Dermis microvascular lymphatic vessel endothelial cell (primary cell): Measurements from ENCODE around the gene SMAP2. TPM values are rescaled to one million over a fixed set of nuclear protein-coding genes. Genes with fewer than 3 reads are reported as not detected.

ENCODE experiments used
- DNase-seq, 2 donors: peaks; one replicate each; pipeline versions ENCODE4 v3.0.0 to v3.0.0-alpha.2; 2010; ENCODE audit warnings: low read depth in 2 of 2
- total RNA-seq: library from RNA; depleted of rRNA; stranded (reverse); fragments of >200 nt; gene quantifications from 2 replicates; pipeline ENCODE4 v1.2.1, GENCODE V29; 2014

The SMAP2 gene
- total RNA-seq, 1 donor from 2014 or later, result 3.7 TPM

GRCh38 chr1:40416709-40417108, 43.2 kb downstream of the SMAP2 start:
- no peak for DNase-seq

- DNase-seq, result peak in 1 of 2 donors; percentile 10
Observed at GRCh38 chr1:40421431-40422384, 48.2 kb downstream of the SMAP2 start.

- no peak for DNase-seq
Observed at GRCh38 chr1:40422630-40423263, 49.2 kb downstream of the SMAP2 start.

- no peak for DNase-seq
Observed at GRCh38 chr1:40423264-40423642, 49.7 kb downstream of the SMAP2 start.

GRCh38 chr1:40423951-40424618, 50.6 kb downstream of the SMAP2 start:
- no peak for DNase-seq

- no peak for DNase-seq
Observed at GRCh38 chr1:40425198-40425597, 51.7 kb downstream of the SMAP2 start.

- DNase-seq, result no peak
Observed at GRCh38 chr1:40431385-40431784, 57.9 kb downstream of the SMAP2 start.

GRCh38 chr1:40432644-40433390, 59.3 kb downstream of the SMAP2 start:
- peak in 1 of 2 donors; percentile 6 for DNase-seq

- no peak for DNase-seq
Observed at GRCh38 chr1:40435471-40435870, 61.9 kb downstream of the SMAP2 start.

- DNase-seq, result no peak
Observed at GRCh38 chr1:40435876-40436275, 62.3 kb downstream of the SMAP2 start.

- peak; percentile 40 to 45 for DNase-seq
Observed at GRCh38 chr1:40438391-40439015, 65.0 kb downstream of the SMAP2 start.

- no peak for DNase-seq
Observed at GRCh38 chr1:40439247-40439646, 65.7 kb downstream of the SMAP2 start.

GRCh38 chr1:40449684-40450494, 76.4 kb downstream of the SMAP2 start, which contains the start of gene ZFP69B:
TSS of gene ZFP69B (plus strand) at chr1:40450476. CDS start at chr1:40450962, 486 bp downstream.
- DNase-seq, result peak; percentile 74 to 95

- peak in 1 of 2 donors; percentile 83 for DNase-seq
Observed at GRCh38 chr1:40450495-40451237, 77.1 kb downstream of the SMAP2 start.

GRCh38 chr1:40451238-40451585, 77.7 kb downstream of the SMAP2 start:
- no peak for DNase-seq

GRCh38 chr1:40454873-40455272, 81.3 kb downstream of the SMAP2 start:
- DNase-seq, result no peak

GRCh38 chr1:40462956-40463590, 89.5 kb downstream of the SMAP2 start:
- no peak for DNase-seq

GRCh38 chr1:40469327-40469726, 95.8 kb downstream of the SMAP2 start:
- DNase-seq, result no peak
